Type B pancreatic cell (in vitro differentiated cells): ENCODE results near the gene ADGRE1. TPM values are rescaled to one million over a fixed set of nuclear protein-coding genes. Genes with fewer than 3 reads are reported as not detected.

Experiments used
- DNase-seq: peaks from one replicate; pipeline ENCODE4 v3.0.0; 2021; ENCODE audit warnings: mixed read lengths; ENCODE audit not compliant: unreplicated experiment; ENCODE audit errors: extremely low spot score
- H3K27ac Mint-ChIP-seq: 2 replicates; pipeline ENCODE4 v1.8.0; 2021; ENCODE audit warnings: mild to moderate bottlenecking, mixed read lengths
- H3K27me3 Mint-ChIP-seq: 2 replicates; pipeline ENCODE4 v1.8.0; 2021; ENCODE audit warnings: mixed read lengths
- H3K36me3 Mint-ChIP-seq: 2 replicates; pipeline ENCODE4 v1.8.0; 2021; ENCODE audit warnings: mixed read lengths
- H3K4me1 Mint-ChIP-seq: one replicate; pipeline ENCODE4 v1.8.0; 2021; ENCODE audit warnings: mixed read lengths; ENCODE audit not compliant: unreplicated experiment
- H3K4me3 Mint-ChIP-seq: 2 replicates; pipeline ENCODE4 v1.8.0; 2021; ENCODE audit warnings: mild to moderate bottlenecking, mixed read lengths
- H3K9me3 Mint-ChIP-seq: 2 replicates; pipeline ENCODE4 v1.8.0; 2021; ENCODE audit warnings: mixed read lengths
- total RNA-seq: library from RNA; stranded (reverse); gene quantifications from 2 replicates; pipeline ENCODE4 v1.2.1, GENCODE V29; 2021; ENCODE audit warnings: low replicate concordance
- TF ChIP-seq, protein P1 (sequence below): fragments of 200-600 bp; sonication (generic); conservative IDR thresholded peaks from 2 replicates; pipeline ENCODE4 v1.5.0; 2021; ENCODE audit warnings: antibody characterized with exemption, mild to moderate bottlenecking

ADGRE1 gene
- total RNA-seq, 1 donor from 2014 or later, result not detected

DNA sequence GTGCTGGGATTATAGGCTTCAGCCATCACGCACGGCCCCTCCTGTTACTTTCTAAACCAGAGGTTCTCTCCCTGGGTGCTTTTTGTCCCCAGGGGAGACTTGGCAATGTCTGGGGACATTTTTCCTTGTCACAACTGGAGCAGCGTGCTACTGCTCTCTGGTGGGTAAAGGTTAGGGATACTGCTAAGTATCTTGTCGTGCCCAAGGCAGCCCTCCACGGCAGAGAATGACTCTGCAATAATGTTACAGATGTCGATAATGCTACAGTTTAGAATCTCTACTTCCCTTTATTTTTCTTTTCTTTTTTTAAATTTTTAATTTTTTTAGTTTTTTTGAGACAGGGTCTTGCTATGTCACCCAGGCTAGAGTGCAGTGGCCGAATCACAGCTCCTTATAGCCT, 38.0 kb downstream of the ADGRE1 start:
- H3K36me3 Mint-ChIP-seq, result no peaks in the 10 kb centered on the region
- DNase-seq, result no peak
- H3K4me1 Mint-ChIP-seq, result no peaks in the 10 kb centered on the region
- H3K4me3 Mint-ChIP-seq, result no peak overlapping the region
- TF ChIP-seq, protein P1, sequence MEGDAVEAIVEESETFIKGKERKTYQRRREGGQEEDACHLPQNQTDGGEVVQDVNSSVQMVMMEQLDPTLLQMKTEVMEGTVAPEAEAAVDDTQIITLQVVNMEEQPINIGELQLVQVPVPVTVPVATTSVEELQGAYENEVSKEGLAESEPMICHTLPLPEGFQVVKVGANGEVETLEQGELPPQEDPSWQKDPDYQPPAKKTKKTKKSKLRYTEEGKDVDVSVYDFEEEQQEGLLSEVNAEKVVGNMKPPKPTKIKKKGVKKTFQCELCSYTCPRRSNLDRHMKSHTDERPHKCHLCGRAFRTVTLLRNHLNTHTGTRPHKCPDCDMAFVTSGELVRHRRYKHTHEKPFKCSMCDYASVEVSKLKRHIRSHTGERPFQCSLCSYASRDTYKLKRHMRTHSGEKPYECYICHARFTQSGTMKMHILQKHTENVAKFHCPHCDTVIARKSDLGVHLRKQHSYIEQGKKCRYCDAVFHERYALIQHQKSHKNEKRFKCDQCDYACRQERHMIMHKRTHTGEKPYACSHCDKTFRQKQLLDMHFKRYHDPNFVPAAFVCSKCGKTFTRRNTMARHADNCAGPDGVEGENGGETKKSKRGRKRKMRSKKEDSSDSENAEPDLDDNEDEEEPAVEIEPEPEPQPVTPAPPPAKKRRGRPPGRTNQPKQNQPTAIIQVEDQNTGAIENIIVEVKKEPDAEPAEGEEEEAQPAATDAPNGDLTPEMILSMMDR, result no peak
- peaks cover 16% of the 10 kb centered on the region for H3K9me3 Mint-ChIP-seq
- no peaks in the 10 kb centered on the region for H3K27me3 Mint-ChIP-seq
- H3K27ac Mint-ChIP-seq, result no peak overlapping the region

DNA sequence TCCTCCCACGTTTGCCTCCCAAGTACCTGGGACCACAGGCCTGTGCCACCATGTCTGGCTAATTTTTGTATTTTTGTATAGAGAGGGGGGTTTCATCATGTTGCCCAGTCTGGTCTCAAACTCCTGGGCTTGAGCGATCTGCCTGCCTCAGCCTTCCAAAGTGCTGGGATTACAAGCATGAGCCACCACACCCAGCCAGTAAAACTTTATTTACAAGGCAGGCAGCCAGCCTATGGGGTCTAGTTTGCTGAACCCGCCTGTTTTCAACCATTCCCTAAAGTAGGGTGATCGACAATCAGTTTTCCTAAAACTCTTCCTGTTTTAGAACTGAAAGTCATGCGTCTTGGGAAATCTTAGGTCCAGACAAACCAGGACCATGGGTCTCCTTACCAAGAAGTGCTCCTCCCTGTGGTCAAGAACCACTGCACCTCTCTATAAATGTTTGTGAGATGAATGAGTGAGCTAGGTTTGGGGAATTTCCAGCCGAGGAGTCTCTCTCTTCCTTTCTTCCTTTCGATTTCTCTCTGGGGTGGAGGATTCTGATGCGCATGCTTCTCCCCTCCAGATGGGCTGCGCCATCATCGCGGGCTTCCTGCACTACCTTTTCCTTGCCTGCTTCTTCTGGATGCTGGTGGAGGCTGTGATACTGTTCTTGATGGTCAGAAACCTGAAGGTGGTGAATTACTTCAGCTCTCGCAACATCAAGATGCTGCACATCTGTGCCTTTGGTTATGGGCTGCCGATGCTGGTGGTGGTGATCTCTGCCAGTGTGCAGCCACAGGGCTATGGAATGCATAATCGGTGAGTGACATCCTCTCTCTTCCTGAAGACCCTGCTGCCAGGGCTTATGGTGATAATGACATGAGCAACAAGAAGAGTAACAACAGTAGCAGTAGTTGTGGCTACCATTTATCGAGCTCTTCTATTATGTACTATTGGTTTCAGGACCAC, 38.7 kb downstream of the ADGRE1 start:
- no peak overlapping the region for H3K4me3 Mint-ChIP-seq
- peaks cover 16% of the 10 kb centered on the region for H3K9me3 Mint-ChIP-seq
- no peaks in the 10 kb centered on the region for H3K27me3 Mint-ChIP-seq
- no peak overlapping the region for H3K27ac Mint-ChIP-seq
- H3K4me1 Mint-ChIP-seq, result no peaks in the 10 kb centered on the region
- TF ChIP-seq, protein P1, result no peak
- no peak for DNase-seq
- no peaks in the 10 kb centered on the region for H3K36me3 Mint-ChIP-seq

DNA sequence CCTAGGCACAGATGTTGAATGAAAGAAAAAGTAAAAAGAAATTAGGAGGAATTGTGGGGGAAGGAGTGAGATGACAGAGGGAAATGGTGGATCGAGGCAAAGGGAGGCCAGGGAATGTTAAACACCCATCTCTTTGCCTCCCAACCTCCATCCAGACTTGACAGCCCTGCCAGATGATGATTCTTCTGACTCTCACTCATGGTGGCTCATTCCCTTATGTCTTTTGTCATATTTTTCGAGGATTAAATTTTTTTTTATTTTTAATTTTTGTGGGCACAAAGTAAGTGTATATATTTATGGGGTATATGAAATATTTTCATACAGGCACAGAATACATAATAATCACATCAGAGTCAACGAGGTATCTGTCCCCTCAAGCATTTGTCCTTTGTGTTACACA, 42.8 kb downstream of the ADGRE1 start:
- Mint-ChIP-seq H3K27me3 (no peaks in the 10 kb centered on the region), H3K36me3 (no peaks in the 10 kb centered on the region), H3K27ac (no peak overlapping the region), H3K9me3 (peaks cover 11% of the 10 kb centered on the region), H3K4me1 (no peaks in the 10 kb centered on the region), H3K4me3 (no peak overlapping the region)
- TF ChIP-seq, protein P1, result no peak
- DNase-seq, result no peak

DNA sequence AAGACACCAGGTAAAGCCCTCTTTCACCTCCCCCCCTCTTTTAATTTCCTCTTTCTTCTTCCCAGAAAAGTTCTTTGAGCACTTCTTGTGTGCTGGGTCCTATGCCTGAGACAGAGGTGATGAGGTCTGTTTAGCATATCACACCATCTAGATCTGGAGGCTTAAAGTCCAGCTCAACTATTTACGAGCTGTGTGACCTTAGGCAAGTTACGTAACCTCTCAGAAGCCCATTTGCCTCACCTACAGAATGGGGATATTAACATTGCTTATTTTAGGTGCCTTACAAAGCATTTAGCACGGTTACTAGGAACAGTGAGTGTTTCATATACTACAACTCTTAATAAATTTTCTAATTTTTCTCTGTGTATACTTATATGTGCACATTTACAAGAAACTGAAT, 47.7 kb downstream of the ADGRE1 start:
- DNase-seq, result no peak
- no peak overlapping the region for H3K4me3 Mint-ChIP-seq
- H3K36me3 Mint-ChIP-seq, result no peaks in the 10 kb centered on the region
- H3K4me1 Mint-ChIP-seq, result no peaks in the 10 kb centered on the region
- no peaks in the 10 kb centered on the region for H3K27me3 Mint-ChIP-seq
- TF ChIP-seq, protein P1, result no peak
- no peaks in the 10 kb centered on the region for H3K9me3 Mint-ChIP-seq
- H3K27ac Mint-ChIP-seq, result no peak overlapping the region

DNA sequence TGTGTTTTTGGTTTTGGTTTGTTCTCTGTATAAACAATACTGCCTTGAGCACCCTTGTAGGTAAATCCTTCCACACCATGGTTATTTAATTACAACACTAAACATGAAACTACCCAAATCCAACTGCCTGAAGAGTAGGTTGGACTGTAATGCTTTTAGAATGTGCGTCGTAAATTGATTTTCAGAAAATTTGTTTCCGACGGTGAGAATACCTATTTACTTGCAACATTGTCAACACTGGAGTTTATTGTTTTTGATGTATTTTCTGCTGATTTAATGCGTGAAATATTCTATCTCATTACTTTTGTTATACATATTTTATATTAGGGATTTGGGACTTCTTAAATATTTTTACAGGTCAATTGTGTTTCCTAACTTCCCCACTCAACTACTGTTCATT, 48.2 kb downstream of the ADGRE1 start:
- no peak for DNase-seq
- Mint-ChIP-seq H3K9me3 (no peaks in the 10 kb centered on the region), H3K4me3 (no peak overlapping the region), H3K27ac (no peak overlapping the region), H3K36me3 (no peaks in the 10 kb centered on the region), H3K4me1 (no peaks in the 10 kb centered on the region), H3K27me3 (no peaks in the 10 kb centered on the region)
- TF ChIP-seq, protein P1, result no peak
